PC-3 (cell line): ENCODE data around the gene ARR3. TPM values are rescaled to one million over a fixed set of nuclear protein-coding genes. Genes with fewer than 3 reads are reported as not detected.
"Not testable (repeated sequence)": the region's sequence is repeated elsewhere in the genome, so short reads cannot be mapped to it uniquely, and the experiment has no call there.

ENCODE experiments used
- ATAC-seq: fragments of 200-7000 bp; cut with Tn5 transposase; 2 replicates; pipeline ENCODE4 v1.9.1; 2020; ENCODE audit warnings: mild to moderate bottlenecking, moderate library complexity
- BruUV-seq: library from RNA; stranded (reverse); fragments of 400-500 nt; replicated peaks from 2 replicates; lab custom pipeline; 2021; lab: Mats Ljungman, UMichigan
- CTCF ChIA-PET: fragments of 300-600 bp; sonication (Branson Sonifier 250); formaldehyde crosslinking; loops from one replicate; lab custom pipeline; 2022; ENCODE audit warnings: antibody characterized with exemption; lab: Charles Lee
- POLR2A ChIA-PET: fragments of 300-600 bp; sonication (Branson Sonifier 250); formaldehyde crosslinking; loops from one replicate; lab custom pipeline; 2022; ENCODE audit warnings: antibody characterized with exemption; ENCODE audit not compliant: unreplicated experiment; lab: Charles Lee
- DNase-seq: peaks from one replicate; pipeline ENCODE4 v3.0.0-alpha.2; 2015
- H2AFZ ChIP-seq: fragments of 300-600 bp; sonication (generic); 2 replicates; pipeline ENCODE4 v1.6.0; 2016; ENCODE audit warnings: antibody characterized with exemption, low read length
- H3F3A ChIP-seq: fragments of 300-600 bp; sonication (generic); one replicate; pipeline ENCODE4 v1.6.0; 2017; ENCODE audit warnings: antibody characterized with exemption, low read length, control low read depth, mild to moderate bottlenecking; ENCODE audit not compliant: unreplicated experiment
- H3K27ac ChIP-seq: fragments of 300-600 bp; sonication (generic); 2 replicates; pipeline ENCODE4 v1.5.1; 2016; ENCODE audit warnings: mild to moderate bottlenecking, low read length
- H3K27me3 ChIP-seq: fragments of 300-600 bp; sonication (generic); 2 replicates; pipeline ENCODE4 v1.6.1; 2016; ENCODE audit warnings: low read length, mixed read lengths
- H3K36me3 ChIP-seq: fragments of 300-600 bp; sonication (generic); 2 replicates; pipeline ENCODE4 v1.6.1; 2016; ENCODE audit warnings: low read depth, mixed run types, low read length, mixed read lengths
- H3K4me1 ChIP-seq: fragments of 300-600 bp; sonication (generic); 2 replicates; pipeline ENCODE4 v1.5.1; 2016; ENCODE audit warnings: low read length; ENCODE audit not compliant: insufficient read depth
- H3K4me2 ChIP-seq: fragments of 300-600 bp; sonication (generic); 2 replicates; pipeline ENCODE4 v1.6.0; 2016; ENCODE audit warnings: low read length
- H3K4me3 ChIP-seq: fragments of 300-600 bp; sonication (generic); 2 replicates; pipeline ENCODE4 v1.5.1; 2016; ENCODE audit warnings: mild to moderate bottlenecking, low read length, mixed read lengths
- H3K79me2 ChIP-seq: fragments of 300-600 bp; sonication (generic); 2 replicates; pipeline ENCODE4 v1.6.1; 2017; ENCODE audit warnings: low read length, mixed read lengths
- H3K9ac ChIP-seq: fragments of 300-600 bp; sonication (generic); 2 replicates; pipeline ENCODE4 v1.6.0; 2016; ENCODE audit warnings: mild to moderate bottlenecking, low read length
- H3K9me2 ChIP-seq: fragments of 300-600 bp; sonication (generic); replicated peaks from 2 replicates; pipeline ENCODE4 v1.6.1; 2016; ENCODE audit warnings: mixed run types, low read length, mixed read lengths
- H3K9me3 ChIP-seq: fragments of 300-600 bp; sonication (generic); 2 replicates; pipeline ENCODE4 v1.6.1; 2016; ENCODE audit warnings: low read length, mixed read lengths
- H4K20me1 ChIP-seq: fragments of 300-600 bp; sonication (generic); 2 replicates; pipeline ENCODE4 v1.6.1; 2016; ENCODE audit warnings: low read length, mixed read lengths
- EZH2 ChIP-seq: fragments of 300-600 bp; sonication (generic); IDR thresholded peaks from one replicate; pipeline ENCODE4 v1.6.1; 2017; ENCODE audit warnings: antibody characterized with exemption, mild to moderate bottlenecking, low read length; ENCODE audit not compliant: unreplicated experiment
- EZH2phosphoT487 ChIP-seq: fragments of 300-600 bp; sonication (generic); IDR thresholded peaks from 2 replicates; pipeline ENCODE4 v1.6.1; 2018; ENCODE audit warnings: mild to moderate bottlenecking, antibody characterized with exemption, low read length, borderline replicate concordance
- intact Hi-C: fragments of 100-400 bp; cut with micrococcal nuclease; formaldehyde crosslinking; loops from 2 replicates; pipeline ENCODE4 v1.9.0; 2023
- total RNA-seq: library from RNA; depleted of rRNA; stranded (reverse); fragments of >200 nt; gene quantifications from 2 replicates; pipeline ENCODE4 v1.2.3, GENCODE V29; 2014
- TF ChIP-seq, protein P1 (sequence below): fragments of 300-600 bp; sonication (generic); conservative IDR thresholded peaks from 2 replicates; pipeline ENCODE4 v1.5.1; 2017; ENCODE audit warnings: antibody characterized with exemption, low read depth, mild to moderate bottlenecking, low read length

Gene ARR3
- total RNA-seq, 1 experiment from 2014 or later = not detected

DNA sequence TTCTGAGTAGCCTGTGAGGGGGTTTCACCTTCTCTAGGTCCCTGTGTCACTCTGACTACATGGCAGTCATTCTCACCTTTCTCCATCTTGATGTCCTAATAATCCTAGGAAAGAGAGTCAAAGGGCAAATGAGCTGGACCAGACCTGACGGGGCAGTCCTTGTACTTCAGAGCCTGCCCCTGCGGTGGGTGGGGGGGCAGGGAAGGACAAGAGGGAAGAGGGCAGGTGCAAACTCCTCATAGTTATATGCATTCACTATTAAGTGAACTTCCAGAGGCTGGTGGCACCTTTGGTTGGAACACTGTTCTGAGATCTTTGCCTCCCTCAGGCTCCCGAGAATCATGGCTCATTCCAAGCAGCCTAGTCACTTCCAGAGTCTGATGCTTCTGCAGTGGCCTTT is 33.8 kb upstream of the ARR3 start, which contains the start of gene AWAT1:
Gene AWAT1, plus strand, starts transcription at position 301 of the 400 bp plus-strand sequence. Its CDS starts 41 bp downstream, at position 342.
- Histone ChIP-seq H3K9me3 (no peaks in the 10 kb centered on the region), H3K4me3 (no peak within 1 kb of the TSS), H3K27me3 (no peaks in the 10 kb centered on the region), H3K27ac (no peak within 1 kb of the TSS), H3F3A (no peaks in the 10 kb centered on the region), H3K36me3 (no peaks in the 10 kb centered on the region), H3K9ac (no peak within 1 kb of the TSS), H3K4me1 (peaks cover 6% of the 10 kb centered on the region), H2AFZ (no peak within 1 kb of the TSS), H3K4me2 (no peak within 1 kb of the TSS), H3K9me2 (no peaks in the 10 kb centered on the region), H4K20me1 (no peaks in the 10 kb centered on the region), H3K79me2 (no peaks in the 10 kb centered on the region)
- no TSS peak for BruUV-seq
- ChIA-PET POLR2A (no interaction called here), CTCF (no interaction called here)
- intact Hi-C loops = no loop called here
- DNase-seq = peak; percentile 20
- ATAC-seq = no peak
- no peak for TF ChIP-seq EZH2

DNA sequence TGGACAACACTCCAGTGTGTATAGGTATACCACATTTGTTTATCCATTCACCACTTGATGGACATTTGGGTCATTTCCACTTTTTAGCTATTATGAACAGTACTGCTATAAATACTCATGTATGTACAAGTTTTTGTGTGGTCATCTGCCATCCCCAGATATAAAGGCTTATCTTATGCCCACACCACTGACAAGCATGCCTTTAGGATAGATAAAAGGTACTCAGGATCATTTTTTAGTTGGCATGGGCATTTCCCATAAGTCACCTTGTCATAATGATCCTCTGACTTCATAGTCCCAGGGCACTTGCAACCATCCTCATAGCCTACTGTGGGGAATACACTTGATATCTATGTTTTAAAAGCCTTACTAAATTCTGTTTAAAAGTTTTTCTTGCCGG is 27.4 kb upstream of the ARR3 start:
- no peak overlapping the region for H3K9ac ChIP-seq
- no peaks in the 10 kb centered on the region for H3K9me2 ChIP-seq
- H3K27ac ChIP-seq = no peak overlapping the region

DNA sequence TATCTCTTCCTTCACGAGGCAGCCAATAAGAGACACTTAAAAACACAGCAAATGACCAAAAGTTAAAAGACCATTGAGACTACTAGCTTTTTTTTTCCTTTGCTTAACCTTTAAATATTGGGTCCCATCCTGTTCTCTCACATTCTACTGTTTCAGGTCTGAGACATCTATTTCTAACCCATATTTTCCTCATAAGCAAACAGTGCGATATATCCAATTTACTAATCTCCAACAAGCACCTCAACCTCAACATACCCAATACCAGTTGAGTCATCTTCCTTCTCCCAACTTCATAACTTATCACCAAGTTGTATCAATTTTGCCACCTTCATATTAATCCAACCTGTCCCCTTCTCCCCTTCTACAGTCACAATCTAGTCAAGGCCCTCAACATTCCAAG is 26.6 kb upstream of the ARR3 start:
- Histone ChIP-seq H3K9me3 (no peaks in the 10 kb centered on the region), H4K20me1 (no peaks in the 10 kb centered on the region), H3K4me2 (no peak overlapping the region), H3K9me2 (no peaks in the 10 kb centered on the region), H3K27me3 (no peaks in the 10 kb centered on the region), H3K9ac (no peak overlapping the region), H2AFZ (no peak overlapping the region), H3K4me3 (no peak overlapping the region), H3F3A (no peaks in the 10 kb centered on the region), H3K27ac (no peak overlapping the region), H3K79me2 (no peaks in the 10 kb centered on the region), H3K4me1 (peaks cover 6% of the 10 kb centered on the region), H3K36me3 (no peaks in the 10 kb centered on the region)
- TF ChIP-seq, protein P1, sequence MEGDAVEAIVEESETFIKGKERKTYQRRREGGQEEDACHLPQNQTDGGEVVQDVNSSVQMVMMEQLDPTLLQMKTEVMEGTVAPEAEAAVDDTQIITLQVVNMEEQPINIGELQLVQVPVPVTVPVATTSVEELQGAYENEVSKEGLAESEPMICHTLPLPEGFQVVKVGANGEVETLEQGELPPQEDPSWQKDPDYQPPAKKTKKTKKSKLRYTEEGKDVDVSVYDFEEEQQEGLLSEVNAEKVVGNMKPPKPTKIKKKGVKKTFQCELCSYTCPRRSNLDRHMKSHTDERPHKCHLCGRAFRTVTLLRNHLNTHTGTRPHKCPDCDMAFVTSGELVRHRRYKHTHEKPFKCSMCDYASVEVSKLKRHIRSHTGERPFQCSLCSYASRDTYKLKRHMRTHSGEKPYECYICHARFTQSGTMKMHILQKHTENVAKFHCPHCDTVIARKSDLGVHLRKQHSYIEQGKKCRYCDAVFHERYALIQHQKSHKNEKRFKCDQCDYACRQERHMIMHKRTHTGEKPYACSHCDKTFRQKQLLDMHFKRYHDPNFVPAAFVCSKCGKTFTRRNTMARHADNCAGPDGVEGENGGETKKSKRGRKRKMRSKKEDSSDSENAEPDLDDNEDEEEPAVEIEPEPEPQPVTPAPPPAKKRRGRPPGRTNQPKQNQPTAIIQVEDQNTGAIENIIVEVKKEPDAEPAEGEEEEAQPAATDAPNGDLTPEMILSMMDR = no peak
- no peak for TF ChIP-seq EZH2
- TF ChIP-seq EZH2phosphoT487 = no peak
- DNase-seq = no peak
- intact Hi-C loops = no loop called here
- ChIA-PET CTCF (no interaction called here), POLR2A (no interaction called here)
- BruUV-seq = no TSS peak
- ATAC-seq = no peak

More for the DNA sequence above, 27.4 kb upstream of the ARR3 start:
- intact Hi-C loops = no loop called here
- H3K4me2 ChIP-seq = no peak overlapping the region
- DNase-seq (no peak), ATAC-seq (no peak)
- ChIA-PET CTCF (no interaction called here), POLR2A (no interaction called here)
- no peaks in the 10 kb centered on the region for H3F3A ChIP-seq
- no peak overlapping the region for H2AFZ ChIP-seq
- no peaks in the 10 kb centered on the region for H3K79me2 ChIP-seq
- no peaks in the 10 kb centered on the region for H3K27me3 ChIP-seq
- peaks cover 6% of the 10 kb centered on the region for H3K4me1 ChIP-seq
- TF ChIP-seq, protein P1 = no peak
- TF ChIP-seq EZH2 (no peak), EZH2phosphoT487 (no peak)
- no peaks in the 10 kb centered on the region for H3K9me3 ChIP-seq
- no peak overlapping the region for H3K4me3 ChIP-seq
- no peaks in the 10 kb centered on the region for H4K20me1 ChIP-seq
- H3K36me3 ChIP-seq = no peaks in the 10 kb centered on the region
- BruUV-seq = no TSS peak

DNA sequence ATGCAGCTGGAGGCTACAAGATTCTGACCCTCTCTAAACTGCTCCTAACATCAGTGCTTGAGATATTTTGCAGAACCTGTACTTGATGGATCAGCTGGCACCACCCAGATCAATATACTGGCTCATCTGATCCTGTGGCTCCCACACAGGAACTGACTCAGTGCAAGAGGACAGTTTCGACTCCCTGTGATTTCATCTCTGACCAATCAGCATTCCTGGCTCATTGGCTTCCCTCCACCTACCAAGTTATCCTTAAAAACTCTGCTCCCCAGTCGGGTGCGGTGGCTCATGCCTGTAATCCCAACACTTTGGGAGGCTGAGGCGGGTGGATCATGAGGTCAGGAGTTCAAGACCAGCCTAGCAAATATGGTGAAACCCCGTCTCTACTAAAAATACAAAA is 24.5 kb upstream of the ARR3 start:
- H3K9me3 ChIP-seq, H3K9ac ChIP-seq, POLR2A ChIA-PET, H3K79me2 ChIP-seq, H3K4me2 ChIP-seq, H3K9me2 ChIP-seq, CTCF ChIA-PET, BruUV-seq, H3K4me3 ChIP-seq, H4K20me1 ChIP-seq, H2AFZ ChIP-seq, H3F3A ChIP-seq, intact Hi-C loops, H3K27me3 ChIP-seq, H3K36me3 ChIP-seq: not testable (repeated sequence)
- ATAC-seq = peak; percentile 47
- Histone ChIP-seq H3K4me1 (peaks cover 16% of the 10 kb centered on the region), H3K27ac (peak overlapping the region; percentile 59; the same call in 1 of the 2 replicates)
- DNase-seq = peak; percentile 74
